ENCODE measurements around the gene PRAMEF1.
"Not testable (repeated sequence)": the region's sequence is repeated elsewhere in the genome, so short reads cannot be mapped to it uniquely, and the experiment has no call there.

DNA sequence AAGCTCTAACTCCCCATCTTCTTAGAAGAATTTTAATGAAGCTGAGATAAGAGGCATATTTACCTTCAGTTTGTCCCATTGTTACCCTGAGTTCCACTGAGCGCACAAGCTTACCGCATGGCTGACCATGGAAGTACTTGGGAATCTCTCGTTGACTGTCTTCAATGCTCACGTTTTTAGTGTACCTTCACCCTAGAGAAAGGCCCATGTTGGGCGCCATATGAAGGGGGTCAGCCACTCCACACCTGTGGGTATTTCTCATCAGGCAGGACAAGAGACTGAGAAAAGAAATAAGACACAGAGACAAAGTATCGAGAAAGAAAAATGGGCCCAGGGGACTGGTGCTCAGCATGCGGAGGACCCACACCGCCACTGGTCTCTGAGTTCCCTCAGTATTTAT, 6.5 kb upstream of the PRAMEF1 start:
- not testable (repeated sequence) for TF ChIP-seq EZH2phosphoT487 (IDR thresholded peaks at IDR 0.05; ENCODE audit: insufficient read depth, low read depth); EZH2 (IDR thresholded peaks at IDR 0.05; ENCODE audit: insufficient read depth, poor library complexity, severe bottlenecking)
